Calu3 (cell line): Measurements from ENCODE around the gene TANC1. TPM values are rescaled to one million over a fixed set of nuclear protein-coding genes. Genes with fewer than 3 reads are reported as not detected.
A peak's percentile ranks its signal among the peaks of the same experiment; 100 is the strongest.
"Not testable (repeated sequence)": the region's sequence is repeated elsewhere in the genome, so short reads cannot be mapped to it uniquely, and the experiment has no call there.

Experiments
- BruUV-seq: library from RNA; stranded (reverse); fragments of 400-500 nt; replicated peaks from 2 replicates; lab custom pipeline; 2021; lab: Mats Ljungman, UMichigan
- CTCF ChIA-PET: fragments of 300-600 bp; sonication (Branson Sonifier 250); formaldehyde crosslinking; loops from one replicate; lab custom pipeline; 2022; ENCODE audit warnings: antibody characterized with exemption; lab: Charles Lee
- DNase-seq: peaks from one replicate; pipeline ENCODE4 v3.0.0; 2022
- H3K27ac Mint-ChIP-seq: one replicate; pipeline ENCODE4 v1.8.0; 2022; ENCODE audit warnings: mixed read lengths; ENCODE audit not compliant: unreplicated experiment
- H3K27me3 Mint-ChIP-seq: one replicate; pipeline ENCODE4 v1.8.0; 2022; ENCODE audit warnings: mixed read lengths; ENCODE audit not compliant: unreplicated experiment
- H3K36me3 Mint-ChIP-seq: one replicate; pipeline ENCODE4 v1.8.0; 2022; ENCODE audit warnings: mild to moderate bottlenecking, moderate library complexity, mixed read lengths; ENCODE audit not compliant: insufficient read depth, unreplicated experiment
- H3K4me1 Mint-ChIP-seq: one replicate; pipeline ENCODE4 v1.8.0; 2022; ENCODE audit warnings: mild to moderate bottlenecking, low read depth, mixed read lengths; ENCODE audit not compliant: unreplicated experiment
- H3K4me3 Mint-ChIP-seq: one replicate; pipeline ENCODE4 v1.8.0; 2022; ENCODE audit warnings: mild to moderate bottlenecking, low read depth, moderate library complexity, mixed read lengths; ENCODE audit not compliant: unreplicated experiment
- H3K9me3 Mint-ChIP-seq: one replicate; pipeline ENCODE4 v1.8.0; 2022; ENCODE audit warnings: low read depth, mixed read lengths; ENCODE audit not compliant: unreplicated experiment
- CTCF ChIP-seq: fragments of 200-600 bp; IDR thresholded peaks from one replicate; pipeline ENCODE4 v1.8.0; 2022; ENCODE audit warnings: antibody characterized with exemption; ENCODE audit not compliant: unreplicated experiment
- intact Hi-C: fragments of 100-400 bp; cut with micrococcal nuclease; formaldehyde crosslinking; loops from one replicate; pipeline ENCODE4 v1.10.0; 2022; ENCODE audit not compliant: unreplicated experiment
- total RNA-seq: library from RNA; stranded (reverse); gene quantifications from 2 replicates; pipeline ENCODE4 v1.2.3, GENCODE V29; 2022

TANC1 gene
- total RNA-seq, 1 experiment from 2014 or later: 41.2 TPM

GRCh38 chr2:159032146-159032545, 63.7 kb downstream of the TANC1 start:
- TF ChIP-seq CTCF: no peak
- intact Hi-C loops: loop anchor here (5.0 kb wide), 1 partner anchor 130 kb away; no protein-coding TSS in a partner anchor
- Mint-ChIP-seq H3K36me3 (peaks cover 11% of the 10 kb centered on the region), H3K27me3 (no peaks in the 10 kb centered on the region), H3K9me3 (no peaks in the 10 kb centered on the region), H3K4me1 (peaks cover 33% of the 10 kb centered on the region), H3K4me3 (no peak overlapping the region), H3K27ac (no peak overlapping the region)
- CTCF ChIA-PET: no interaction called here
- DNase-seq: no peak
- BruUV-seq: no TSS peak

GRCh38 chr2:159032580-159032979, 64.1 kb downstream of the TANC1 start:
- Mint-ChIP-seq H3K27me3 (no peaks in the 10 kb centered on the region), H3K4me1 (peaks cover 33% of the 10 kb centered on the region), H3K9me3 (no peaks in the 10 kb centered on the region), H3K4me3 (no peak overlapping the region), H3K36me3 (peaks cover 11% of the 10 kb centered on the region), H3K27ac (no peak overlapping the region)
- BruUV-seq: no TSS peak
- no peak for TF ChIP-seq CTCF
- intact Hi-C loops: loop anchor here (5.0 kb wide), 1 partner anchor 130 kb away; no protein-coding TSS in a partner anchor
- DNase-seq: no peak
- CTCF ChIA-PET: no interaction called here

GRCh38 chr2:159034713-159035112, 66.3 kb downstream of the TANC1 start:
- H3K4me1 Mint-ChIP-seq: peaks cover 33% of the 10 kb centered on the region
- no peaks in the 10 kb centered on the region for H3K27me3 Mint-ChIP-seq
- BruUV-seq: no TSS peak
- H3K4me3 Mint-ChIP-seq: no peak overlapping the region
- CTCF ChIA-PET: interaction anchor here (0.5 to 1.0 kb wide), 3 partner anchors 38 to 84 kb away, joined by 3 to 4 read pairs (median 3); no protein-coding TSS in a partner anchor
- peaks cover 11% of the 10 kb centered on the region for H3K36me3 Mint-ChIP-seq
- intact Hi-C loops: loop anchor here (5.0 kb wide), 1 partner anchor 132 kb away; no protein-coding TSS in a partner anchor
- no peak for DNase-seq
- H3K27ac Mint-ChIP-seq: no peak overlapping the region
- H3K9me3 Mint-ChIP-seq: no peaks in the 10 kb centered on the region
- TF ChIP-seq CTCF: no peak

GRCh38 chr2:159035790-159036411, 67.5 kb downstream of the TANC1 start:
- no TSS peak for BruUV-seq
- CTCF ChIA-PET: interaction anchor here (0.8 to 1.9 kb wide), 7 partner anchors 9 to 119 kb away, joined by 3 to 38 read pairs (median 4); no protein-coding TSS in a partner anchor

GRCh38 chr2:159036461-159036860, 68.0 kb downstream of the TANC1 start:
- BruUV-seq: not testable (repeated sequence)

More at GRCh38 chr2:159035790-159036411, 67.5 kb downstream of the TANC1 start:
- DNase-seq: peak; percentile 55
- Mint-ChIP-seq H3K27ac (no peak overlapping the region), H3K27me3 (no peaks in the 10 kb centered on the region), H3K4me1 (peaks cover 32% of the 10 kb centered on the region), H3K9me3 (peaks cover 5% of the 10 kb centered on the region), H3K36me3 (peaks cover 10% of the 10 kb centered on the region), H3K4me3 (no peak overlapping the region)
- no peak for TF ChIP-seq CTCF
- intact Hi-C loops: loop anchor here (1.0 kb wide), 1 partner anchor 82 kb away; no protein-coding TSS in a partner anchor

GRCh38 chr2:159041328-159041727, 72.9 kb downstream of the TANC1 start:
- H3K4me3 Mint-ChIP-seq, BruUV-seq, H3K36me3 Mint-ChIP-seq, H3K27me3 Mint-ChIP-seq, H3K9me3 Mint-ChIP-seq, H3K27ac Mint-ChIP-seq, DNase-seq, intact Hi-C loops, CTCF ChIA-PET: not testable (repeated sequence)
- peaks cover 28% of the 10 kb centered on the region for H3K4me1 Mint-ChIP-seq

More at GRCh38 chr2:159036461-159036860, 68.0 kb downstream of the TANC1 start:
- not testable (repeated sequence) for H3K36me3 Mint-ChIP-seq, H3K27me3 Mint-ChIP-seq, DNase-seq, H3K27ac Mint-ChIP-seq, H3K4me3 Mint-ChIP-seq, H3K9me3 Mint-ChIP-seq
- intact Hi-C loops: loop anchor here (1.0 kb wide), 1 partner anchor 82 kb away; no protein-coding TSS in a partner anchor
- peaks cover 26% of the 10 kb centered on the region for H3K4me1 Mint-ChIP-seq
- CTCF ChIA-PET: interaction anchor here (0.8 to 1.9 kb wide), 6 partner anchors 9 to 119 kb away, joined by 3 to 38 read pairs (median 4); no protein-coding TSS in a partner anchor
